IPS-18c (cell line): Measurements from ENCODE around the gene CACNA2D3.

Experiments
- H3K4me3 ChIP-seq: 2 replicates; pipeline ENCODE4 v1.7.0; 2013; ENCODE audit warnings: low read depth, mild to moderate bottlenecking, low read length, moderate library complexity; ENCODE audit not compliant: insufficient read depth
- H3K9me3 ChIP-seq: one replicate; pipeline ENCODE4 v1.6.1; 2013; ENCODE audit warnings: mild to moderate bottlenecking, low read length, moderate library complexity; ENCODE audit not compliant: control insufficient read depth, insufficient read depth

CACNA2D3 gene

GRCh38 chr3:54858093-54858785 is 735.9 kb downstream of the CACNA2D3 start:
- H3K9me3 ChIP-seq, result no peaks in the 10 kb centered on the region
- no peak overlapping the region for H3K4me3 ChIP-seq

- Histone ChIP-seq H3K4me3 (no peak overlapping the region), H3K9me3 (no peaks in the 10 kb centered on the region)
These were observed 736.8 kb downstream of the CACNA2D3 start for GRCh38 chr3:54859184-54859583.

GRCh38 chr3:54861248-54862067 is 739.1 kb downstream of the CACNA2D3 start:
- Histone ChIP-seq H3K9me3 (no peaks in the 10 kb centered on the region), H3K4me3 (no peak overlapping the region)

GRCh38 chr3:54862526-54862925 is 740.2 kb downstream of the CACNA2D3 start:
- Histone ChIP-seq H3K4me3 (no peak overlapping the region), H3K9me3 (peaks cover 1% of the 10 kb centered on the region)

- Histone ChIP-seq H3K9me3 (peaks cover 2% of the 10 kb centered on the region), H3K4me3 (no peak overlapping the region)
These were observed 741.0 kb downstream of the CACNA2D3 start for GRCh38 chr3:54863366-54863765.

GRCh38 chr3:54863786-54864185 is 741.4 kb downstream of the CACNA2D3 start:
- H3K9me3 ChIP-seq, result peaks cover 2% of the 10 kb centered on the region
- no peak overlapping the region for H3K4me3 ChIP-seq

GRCh38 chr3:54865316-54865715 is 743.0 kb downstream of the CACNA2D3 start:
- Histone ChIP-seq H3K4me3 (no peak overlapping the region), H3K9me3 (peaks cover 2% of the 10 kb centered on the region)

GRCh38 chr3:54866251-54866650 is 743.9 kb downstream of the CACNA2D3 start:
- Histone ChIP-seq H3K9me3 (peaks cover 2% of the 10 kb centered on the region), H3K4me3 (no peak overlapping the region)

GRCh38 chr3:54870423-54870822 is 748.1 kb downstream of the CACNA2D3 start:
- H3K9me3 ChIP-seq, result peaks cover 2% of the 10 kb centered on the region
- H3K4me3 ChIP-seq, result no peak overlapping the region

GRCh38 chr3:54871867-54872266 is 749.5 kb downstream of the CACNA2D3 start:
- H3K9me3 ChIP-seq, result peaks cover 2% of the 10 kb centered on the region
- H3K4me3 ChIP-seq, result no peak overlapping the region

- H3K9me3 ChIP-seq, result no peaks in the 10 kb centered on the region
- no peak overlapping the region for H3K4me3 ChIP-seq
These were observed 751.0 kb downstream of the CACNA2D3 start for GRCh38 chr3:54873059-54874010.

- H3K9me3 ChIP-seq, result no peaks in the 10 kb centered on the region
- no peak overlapping the region for H3K4me3 ChIP-seq
These were observed 752.6 kb downstream of the CACNA2D3 start for GRCh38 chr3:54874816-54875556.

GRCh38 chr3:54875596-54876268 is 753.4 kb downstream of the CACNA2D3 start:
- no peak overlapping the region for H3K4me3 ChIP-seq
- H3K9me3 ChIP-seq, result no peaks in the 10 kb centered on the region

GRCh38 chr3:54876694-54877093 is 754.3 kb downstream of the CACNA2D3 start:
- no peaks in the 10 kb centered on the region for H3K9me3 ChIP-seq
- H3K4me3 ChIP-seq, result no peak overlapping the region

- Histone ChIP-seq H3K9me3 (no peaks in the 10 kb centered on the region), H3K4me3 (no peak overlapping the region)
These were observed 755.4 kb downstream of the CACNA2D3 start for GRCh38 chr3:54877730-54878129.

- Histone ChIP-seq H3K9me3 (no peaks in the 10 kb centered on the region), H3K4me3 (no peak overlapping the region)
These were observed 755.8 kb downstream of the CACNA2D3 start for GRCh38 chr3:54878145-54878544.
